GM12878 (cell line): ENCODE results near the gene EPAS1. TPM values are rescaled to one million over a fixed set of nuclear protein-coding genes. Genes with fewer than 3 reads are reported as not detected.

Source experiments
- ATAC-seq: fragments of 200-7000 bp; cut with Tn5 transposase; 3 replicates; pipeline ENCODE4 v1.9.1; 2020; ENCODE audit warnings: mild to moderate bottlenecking, moderate library complexity
- BruUV-seq: library from RNA; stranded (reverse); fragments of 400-500 nt; replicated peaks from 2 replicates; lab custom pipeline; 2021; lab: Mats Ljungman, UMichigan
- CTCF ChIA-PET: fragments of 300-600 bp; sonication (Branson Sonifier 250); formaldehyde crosslinking; extraction: SDS; loops from one replicate; lab custom pipeline; 2021; ENCODE audit warnings: inconsistent platforms; lab: Yijun Ruan, JAX
- POLR2A ChIA-PET: fragments of 350-600 bp; formaldehyde crosslinking; extraction: SDS; loops from one replicate; lab custom pipeline; 2021; ENCODE audit warnings: inconsistent platforms; lab: Charles Lee
- RAD21 ChIA-PET: fragments of 300-600 bp; sonication (Branson Sonifier 250); formaldehyde crosslinking; loops from one replicate; lab custom pipeline; 2023; ENCODE audit warnings: antibody characterized with exemption; ENCODE audit not compliant: unreplicated experiment; lab: Charles Lee
- SMC1A ChIA-PET: fragments of 300-600 bp; sonication (Branson Sonifier 250); formaldehyde crosslinking; loops from one replicate; lab custom pipeline; 2023; ENCODE audit not compliant: unreplicated experiment, uncharacterized antibody; lab: Charles Lee
- DNase-seq: peaks from one replicate; pipeline ENCODE4 v3.0.0-alpha.2; 2011; ENCODE audit warnings: low read depth, low spot score
- FAIRE-seq: peaks from 3 replicates; lab custom pipeline; 2011; peaks lifted over from hg19 to GRCh38; lab: Jason Lieb, UNC
- H2AFZ ChIP-seq: 2 replicates; pipeline ENCODE4 v1.6.0; 2011; ENCODE audit warnings: low read depth, low read length, control low read depth; ENCODE audit not compliant: control insufficient read depth
- H3K27ac ChIP-seq: 2 replicates; pipeline ENCODE4 v1.5.1; 2011; ENCODE audit warnings: control low read depth; ENCODE audit not compliant: control insufficient read depth, insufficient read depth
- H3K27me3 ChIP-seq, 2 experiments: replicated peaks in 1 of 2; 2 replicates each; pipeline versions ENCODE4 v1.6.0 to v1.6.1; 2011; ENCODE audit warnings: low read length in 1 of 2; ENCODE audit not compliant: control insufficient read depth in 2 of 2, insufficient read depth in 2 of 2
- H3K36me3 ChIP-seq, 2 experiments: 2 replicates each; pipeline ENCODE4 v1.5.1; 2011; ENCODE audit warnings: low read length in 1 of 2; ENCODE audit not compliant: control insufficient read depth in 2 of 2, insufficient read depth in 2 of 2
- H3K4me1 ChIP-seq: 2 replicates; pipeline ENCODE4 v1.6.1; 2011; ENCODE audit warnings: mild to moderate bottlenecking, low read length, moderate library complexity, mixed read lengths; ENCODE audit not compliant: control insufficient read depth, insufficient read depth
- H3K4me2 ChIP-seq: 2 replicates; pipeline ENCODE4 v1.6.0; 2011; ENCODE audit warnings: control low read depth; ENCODE audit not compliant: control insufficient read depth, insufficient read depth
- H3K4me3 ChIP-seq: fragments of 200-600 bp; sonication (generic); 2 replicates; pipeline ENCODE4 v1.5.1; 2016
- H3K79me2 ChIP-seq: 2 replicates; pipeline ENCODE4 v1.6.0; 2011; ENCODE audit warnings: low read length; ENCODE audit not compliant: control insufficient read depth, insufficient read depth
- H3K9ac ChIP-seq: 2 replicates; pipeline ENCODE4 v1.8.0; 2011; ENCODE audit warnings: low read length, control low read depth, mixed read lengths; ENCODE audit not compliant: control insufficient read depth, insufficient read depth
- H3K9me3 ChIP-seq: replicated peaks from 3 replicates; pipeline ENCODE4 v1.5.1; 2011; ENCODE audit warnings: mild to moderate bottlenecking, low read length; ENCODE audit not compliant: control insufficient read depth, insufficient read depth
- H4K20me1 ChIP-seq: 2 replicates; pipeline ENCODE4 v1.6.0; 2011; ENCODE audit not compliant: control insufficient read depth, insufficient read depth
- HDGF ChIP-seq: fragments of 450-650 bp; IDR thresholded peaks from 2 replicates; pipeline ENCODE4 v1.6.1; 2016; ENCODE audit warnings: antibody characterized with exemption
- NFYB ChIP-seq: IDR thresholded peaks from 2 replicates; pipeline ENCODE4 v1.6.1; 2011; ENCODE audit warnings: low read depth, mild to moderate bottlenecking, low read length, improper control_type of control experiment, moderate library complexity; ENCODE audit not compliant: insufficient read depth
- SMAD1 ChIP-seq: fragments of 450-650 bp; IDR thresholded peaks from 2 replicates; pipeline ENCODE4 v1.6.1; 2018; ENCODE audit warnings: mild to moderate bottlenecking, low read depth; ENCODE audit not compliant: partially characterized antibody
- SPI1 ChIP-seq: IDR thresholded peaks from 2 replicates; pipeline ENCODE4 v1.6.1; 2011; ENCODE audit warnings: low read depth, mild to moderate bottlenecking, low read length, moderate library complexity, borderline replicate concordance; ENCODE audit not compliant: insufficient read depth
- WGBS: methylation state at CpG from one replicate; pipeline ENCODE4 v1.1.6; 2016; ENCODE audit warnings: low lambda C conversion rate; ENCODE audit not compliant: insufficient replicate concordance, insufficient coverage; ENCODE audit errors: missing lambda C conversion rate; 5-methylcytosine and 5-hydroxymethylcytosine counted together
- in situ Hi-C: fragments of 300-500 bp; cut with MboI; formaldehyde crosslinking; loops from 9 replicates; pipeline ENCODE4 v1.14.3; 2018; ENCODE audit warnings: mixed read lengths
- intact Hi-C: fragments of 100-400 bp; cut with micrococcal nuclease; formaldehyde crosslinking; loops from one replicate; pipeline ENCODE4 v1.14.2; 2022; ENCODE audit not compliant: unreplicated experiment
- polyA plus RNA-seq, 11 experiments: library from polyadenylated mRNA; depleted of rRNA in 4 of 11; unstranded in 6 of 11; stranded (reverse) in 5 of 11; fragments of >200 nt; fragmentation: Nextera tagmentation in 4 of 11; fragmentation: Illumina TruSeq in 1 of 11; extraction: Ambion mirVana in 4 of 11; extraction: Trizol in 1 of 11; gene quantifications; 1 replicate in 1 of 11; 2 replicates in 10 of 11; pipeline versions ENCODE4 v1.2.1 to v1.2.3, GENCODE V29; 2011 to 2016; ENCODE audit warnings: inconsistent platforms in 2 of 11, missing spikeins in 2 of 11, low read depth in 1 of 11
- total RNA-seq, 4 experiments: library from RNA; depleted of rRNA in 3 of 4; stranded (reverse); fragments of >200 nt in 3 of 4; fragmentation: Illumina TruSeq in 1 of 4; extraction: Trizol in 1 of 4; gene quantifications; 2 replicates each; pipeline versions ENCODE4 v1.2.1 to v1.2.3, GENCODE V29; 2013 to 2021
- TF ChIP-seq, protein P1 (sequence below): IDR thresholded peaks from 2 replicates; pipeline ENCODE4 v1.6.1; 2012; ENCODE audit warnings: low read depth, low read length, improper control_type of control experiment

The EPAS1 gene
- total and polyA plus RNA-seq, 10 of the 15 experiments (the other 5 are each of a cell fraction or from before 2014, with no cell fraction given) = 0.11 to 22.0 (median 1.3) TPM; not detected in 1

DNA sequence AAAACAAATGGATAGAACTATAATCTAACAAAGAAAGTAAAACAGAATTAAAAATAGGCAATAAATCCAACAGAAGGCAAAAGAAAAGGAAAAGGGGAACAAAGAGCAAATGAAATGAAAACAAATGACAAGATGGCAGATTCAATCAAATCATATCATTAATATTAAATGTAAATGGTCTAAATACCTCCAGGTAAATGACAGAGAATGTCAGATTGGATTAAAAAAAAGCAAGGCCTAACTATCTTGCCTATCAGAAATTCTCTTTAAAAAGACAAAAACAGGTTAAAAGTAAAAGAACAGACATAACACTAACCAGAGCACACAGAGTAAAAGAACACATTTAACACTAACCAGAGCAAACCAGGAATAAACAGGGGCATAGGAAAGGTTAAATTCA is 119.1 kb downstream of the EPAS1 start (continued):
- no peak for TF ChIP-seq NFYB
- no peak for TF ChIP-seq SPI1
- TF ChIP-seq, protein P1, sequence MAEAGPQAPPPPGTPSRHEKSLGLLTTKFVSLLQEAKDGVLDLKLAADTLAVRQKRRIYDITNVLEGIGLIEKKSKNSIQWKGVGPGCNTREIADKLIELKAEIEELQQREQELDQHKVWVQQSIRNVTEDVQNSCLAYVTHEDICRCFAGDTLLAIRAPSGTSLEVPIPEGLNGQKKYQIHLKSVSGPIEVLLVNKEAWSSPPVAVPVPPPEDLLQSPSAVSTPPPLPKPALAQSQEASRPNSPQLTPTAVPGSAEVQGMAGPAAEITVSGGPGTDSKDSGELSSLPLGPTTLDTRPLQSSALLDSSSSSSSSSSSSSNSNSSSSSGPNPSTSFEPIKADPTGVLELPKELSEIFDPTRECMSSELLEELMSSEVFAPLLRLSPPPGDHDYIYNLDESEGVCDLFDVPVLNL = no peak
- no peak for TF ChIP-seq HDGF
- TF ChIP-seq, all 136 proteins: peak for 0

GRCh38 chr2:46416739-46417403 is 119.7 kb downstream of the EPAS1 start:
- H3K4me3 ChIP-seq = no peak overlapping the region
- no peak overlapping the region for H2AFZ ChIP-seq
- H3K4me2 ChIP-seq = no peak overlapping the region
- no peaks in the 10 kb centered on the region for H3K27me3 ChIP-seq
- ChIA-PET CTCF (no interaction called here), SMC1A (interaction anchor here (1.4 kb wide), 1 partner anchor 13 kb away, joined by 3 read pairs; no protein-coding TSS in a partner anchor), RAD21 (no interaction called here), POLR2A (no interaction called here)
- no peak for ATAC-seq
- H3K9ac ChIP-seq = no peak overlapping the region
- no peak overlapping the region for H3K27ac ChIP-seq
- 30% methylated on average over 4 of the region's 4 CpGs for WGBS
- no peaks in the 10 kb centered on the region for H3K4me1 ChIP-seq
- in situ Hi-C loops = no loop called here
- no peak for TF ChIP-seq SMAD1
- TF ChIP-seq, protein P1 = no peak
- BruUV-seq = no TSS peak
- H4K20me1 ChIP-seq = no peaks in the 10 kb centered on the region
- H3K79me2 ChIP-seq = no peaks in the 10 kb centered on the region
- no peak for DNase-seq
- intact Hi-C loops = no loop called here
- H3K9me3 ChIP-seq = no peaks in the 10 kb centered on the region; the same call in 2 of the 3 replicates
- H3K36me3 ChIP-seq = no peaks in the 10 kb centered on the region
- no peak for FAIRE-seq
